Measurements from ENCODE around the gene FNDC3B.

- no peak for TF ChIP-seq GATA2 (IDR thresholded peaks at IDR 0.05; ENCODE audit: low read depth, low read length)
- TF ChIP-seq GATA3 (IDR thresholded peaks at IDR 0.05; ENCODE audit: low read depth, low read length), result no peak
Measured at GRCh38 chr3:172236771-172237742, 197.7 kb downstream of the FNDC3B start.
